Naive thymus-derived CD4-positive, alpha-beta T cell (primary cell): ENCODE data around the gene TMEM151B. TPM values are rescaled to one million over a fixed set of nuclear protein-coding genes. Genes with fewer than 3 reads are reported as not detected.
"Not testable (repeated sequence)": the region's sequence is repeated elsewhere in the genome, so short reads cannot be mapped to it uniquely, and the experiment has no call there.

Experiments
- ATAC-seq: fragments of 150-1000 bp; cut with Tn5 transposase; 2 replicates; pipeline ENCODE4 v1.10.0; 2021; ENCODE audit warnings: mild to moderate bottlenecking, moderate library complexity
- CTCF ChIA-PET: fragments of 350-600 bp; sonication (Branson Sonifier 250); formaldehyde crosslinking; loops from one replicate; lab custom pipeline; 2021; ENCODE audit warnings: antibody characterized with exemption; lab: Charles Lee
- POLR2A ChIA-PET: fragments of 350-600 bp; sonication (Branson Sonifier 250); formaldehyde crosslinking; loops from one replicate; lab custom pipeline; 2021; ENCODE audit warnings: antibody characterized with exemption, inconsistent platforms; lab: Charles Lee
- DNase-seq, 9 donors: peaks; one replicate each; pipeline versions ENCODE4 v3.0.0 to v3.0.0-alpha.2; 2020 to 2022; ENCODE audit warnings: mixed read lengths in 1 of 9
- H3K27ac ChIP-seq: one replicate; pipeline ENCODE4 v1.7.0; 2013; ENCODE audit warnings: mild to moderate bottlenecking, low read depth, low read length, moderate library complexity
- H3K27me3 ChIP-seq, 2 donors: one replicate each; pipeline ENCODE4 v1.7.0; 2013; ENCODE audit warnings: low read length in 2 of 2, mild to moderate bottlenecking in 2 of 2, moderate library complexity in 2 of 2; ENCODE audit not compliant: control insufficient read depth in 2 of 2, insufficient read depth in 2 of 2
- H3K36me3 ChIP-seq, 3 experiments: 1 replicate in 2 of 3; 2 replicates in 1 of 3; pipeline ENCODE4 v1.7.0; 2013; ENCODE audit warnings: low read length in 3 of 3, mild to moderate bottlenecking in 3 of 3, moderate library complexity in 1 of 3; ENCODE audit not compliant: insufficient read depth in 3 of 3, control insufficient read depth in 2 of 3
- H3K4me1 ChIP-seq, 2 donors: one replicate each; pipeline ENCODE4 v1.7.0; 2013; ENCODE audit warnings: low read length in 2 of 2, mild to moderate bottlenecking in 2 of 2, moderate library complexity in 1 of 2; ENCODE audit not compliant: control insufficient read depth in 2 of 2, insufficient read depth in 2 of 2
- H3K4me3 ChIP-seq: 2 replicates; pipeline ENCODE4 v1.7.0; 2013; ENCODE audit warnings: mild to moderate bottlenecking, low read length
- H3K9me3 ChIP-seq, 3 experiments: 1 replicate in 2 of 3; 2 replicates in 1 of 3; pipeline ENCODE4 v1.7.0; 2013; ENCODE audit warnings: low read length in 3 of 3; ENCODE audit not compliant: control insufficient read depth in 2 of 3
- H3K27ac Mint-ChIP-seq, 9 donors: one replicate each; pipeline ENCODE4 v1.8.0; 2020 to 2022; ENCODE audit warnings: mixed read lengths in 9 of 9, mild to moderate bottlenecking in 8 of 9, moderate library complexity in 5 of 9, inconsistent platforms in 2 of 9
- H3K27me3 Mint-ChIP-seq, 5 donors: one replicate each; pipeline ENCODE4 v1.8.0; 2021 to 2022; ENCODE audit warnings: mixed read lengths in 5 of 5, mild to moderate bottlenecking in 1 of 5
- H3K36me3 Mint-ChIP-seq, 5 donors: one replicate each; pipeline ENCODE4 v1.8.0; 2020 to 2022; ENCODE audit warnings: mixed read lengths in 5 of 5, mild to moderate bottlenecking in 3 of 5, inconsistent platforms in 1 of 5
- H3K4me1 Mint-ChIP-seq, 7 donors: one replicate each; pipeline ENCODE4 v1.8.0; 2020 to 2022; ENCODE audit warnings: mixed read lengths in 7 of 7, mild to moderate bottlenecking in 3 of 7, inconsistent platforms in 1 of 7
- H3K4me3 Mint-ChIP-seq, 10 donors: one replicate each; pipeline ENCODE4 v1.8.0; 2020 to 2022; ENCODE audit warnings: mild to moderate bottlenecking in 10 of 10, mixed read lengths in 10 of 10, moderate library complexity in 6 of 10, inconsistent platforms in 2 of 10
- H3K9me3 Mint-ChIP-seq, 11 donors: one replicate each; pipeline ENCODE4 v1.8.0; 2020 to 2022; ENCODE audit warnings: mixed read lengths in 11 of 11, mild to moderate bottlenecking in 4 of 11, inconsistent platforms in 1 of 11, moderate library complexity in 1 of 11
- intact Hi-C, 2 donors: fragments of 100-400 bp; cut with micrococcal nuclease; formaldehyde crosslinking; loops; one replicate each; pipeline ENCODE4 v1.15.1; 2023
- polyA plus RNA-seq, 2 donors: library from polyadenylated mRNA; unstranded; fragments of 300-500 nt; fragmentation: Illumina TruSeq; gene quantifications; one replicate each; pipeline ENCODE4 v1.2.3, GENCODE V29; 2021
- total RNA-seq, 6 experiments: library from RNA in 5 of 6; stranded (reverse) in 5 of 6; gene quantifications; 1 replicate in 5 of 6; 2 replicates in 1 of 6; pipeline ENCODE4 v1.2.3 and lab custom pipeline; 2021 to 2026

TMEM151B gene
- total and polyA plus RNA-seq, 7 experiments from 2014 or later, result 0.22 TPM; not detected in 6

- Mint-ChIP-seq H3K27ac (no peak overlapping the region), H3K4me3 (peak overlapping the region in 8 of 10 donors; percentile 94 to 100 (median 96)), H3K27me3 (peaks cover 0 to 4% (median 0%) of the 10 kb centered on the region in 5 donors), H3K4me1 (peaks cover 18 to 32% (median 25%) of the 10 kb centered on the region in 7 donors), H3K9me3 (no peaks in the 10 kb centered on the region), H3K36me3 (peaks cover 7 to 27% (median 16%) of the 10 kb centered on the region in 5 donors)
- H3K4me1 ChIP-seq, result peaks cover 7 to 9% of the 10 kb centered on the region in 2 donors
- ChIA-PET POLR2A (interaction anchor here (0.6 to 1.6 kb wide), 3 partner anchors 13 to 64 kb away, joined by 3 to 8 read pairs (median 4); partner anchors contain the start of gene HSP90AB1), CTCF (interaction anchor here (1.0 kb wide), 1 partner anchor 43 kb away, joined by 3 read pairs; no protein-coding TSS in a partner anchor)
- no peak for DNase-seq
- ATAC-seq, result no peak
- H3K36me3 ChIP-seq, result peaks cover 0 to 55% (median 16%) of the 10 kb centered on the region in 3 experiments
- H3K4me3 ChIP-seq, result no peak overlapping the region
- no peak overlapping the region for H3K27ac ChIP-seq
- no peaks in the 10 kb centered on the region for H3K27me3 ChIP-seq
- H3K9me3 ChIP-seq, result no peaks in the 10 kb centered on the region
- intact Hi-C loops, result no loop called here
Observed at GRCh38 chr6:44311304-44311703, 41.1 kb downstream of the TMEM151B start.

- no peaks in the 10 kb centered on the region for H3K9me3 ChIP-seq
- ChIA-PET CTCF (interaction anchor here (1.0 kb wide), 1 partner anchor 44 kb away, joined by 3 read pairs; no protein-coding TSS in a partner anchor), POLR2A (interaction anchor here (0.6 to 1.6 kb wide), 4 partner anchors 14 to 65 kb away, joined by 3 to 8 read pairs (median 4); partner anchors contain the start of gene HSP90AB1)
- Mint-ChIP-seq H3K27ac (peak overlapping the region in 5 of 9 donors; percentile 33 to 92 (median 66)), H3K4me3 (peak overlapping the region; percentile 94 to 100 (median 96)), H3K27me3 (peaks cover 0 to 6% (median 0%) of the 10 kb centered on the region in 5 donors), H3K36me3 (peaks cover 7 to 27% (median 16%) of the 10 kb centered on the region in 5 donors), H3K4me1 (peaks cover 18 to 32% (median 25%) of the 10 kb centered on the region in 7 donors), H3K9me3 (no peaks in the 10 kb centered on the region)
- H3K36me3 ChIP-seq, result peaks cover 0 to 50% (median 16%) of the 10 kb centered on the region in 3 experiments
- no peak overlapping the region for H3K27ac ChIP-seq
- ATAC-seq (no peak), DNase-seq (no peak)
- peaks cover 7 to 9% of the 10 kb centered on the region in 2 donors for H3K4me1 ChIP-seq
- no peaks in the 10 kb centered on the region for H3K27me3 ChIP-seq
- intact Hi-C loops, result loop anchor here in 1 of 2 donors (2.0 kb wide), 3 partner anchors 43 to 89 kb away; partner anchors contain the start of genes CDC5L and SLC29A1
- peak overlapping the region; percentile 91 for H3K4me3 ChIP-seq
Observed at GRCh38 chr6:44311767-44312166, 41.5 kb downstream of the TMEM151B start.

- ATAC-seq (peak; percentile 99), DNase-seq (peak; percentile 79 to 95 (median 88))
- peaks cover 0 to 13% (median 3%) of the 10 kb centered on the region in 5 donors for H3K27me3 Mint-ChIP-seq
- H3K9me3 Mint-ChIP-seq, result no peaks in the 10 kb centered on the region
- H3K27ac Mint-ChIP-seq, result peak within 1 kb of the TSS; percentile 88 to 98 (median 94)
- Histone ChIP-seq H3K27me3 (no peaks in the 10 kb centered on the region), H3K36me3 (peaks cover 0 to 38% (median 16%) of the 10 kb centered on the region in 3 experiments), H3K4me1 (peaks cover 7 to 9% of the 10 kb centered on the region in 2 donors), H3K9me3 (no peaks in the 10 kb centered on the region), H3K27ac (peak within 1 kb of the TSS; percentile 89), H3K4me3 (peak within 1 kb of the TSS; percentile 91)
- ChIA-PET POLR2A (interaction anchor here (0.7 to 1.5 kb wide), 6 partner anchors 9 to 623 kb away, joined by 3 to 5 read pairs (median 4); partner anchors contain the start of genes HSP90AB1 and SLC35B2), CTCF (interaction anchor here (0.6 to 1.9 kb wide), 7 partner anchors 10 to 189 kb away, joined by 3 to 6 read pairs (median 4); partner anchors contain the start of genes HSP90AB1 and SLC35B2)
- peak within 1 kb of the TSS; percentile 94 to 100 (median 96) for H3K4me3 Mint-ChIP-seq
- H3K36me3 Mint-ChIP-seq, result peaks cover 7 to 19% (median 12%) of the 10 kb centered on the region in 5 donors
- peaks cover 16 to 32% (median 25%) of the 10 kb centered on the region in 7 donors for H3K4me1 Mint-ChIP-seq
- intact Hi-C loops, result loop anchor here (1.0 to 2.0 kb wide), 7 partner anchors 44 to 186 kb away; partner anchors contain the start of genes CDC5L (in 2 of the 2), HSP90AB1 (in 1 of the 2), MRPL14 (in 1 of the 2) and NFKBIE (in 1 of the 2)
Observed at GRCh38 chr6:44312901-44313788, 42.9 kb downstream of the TMEM151B start, which contains the start of gene AARS2. Gene AARS2, minus strand, starts transcription at chr6:44313347. Its CDS starts 24 bp downstream, at chr6:44313323.

GRCh38 chr6:44314657-44315056, 44.4 kb downstream of the TMEM151B start:
- H3K4me3 ChIP-seq, ATAC-seq, H3K9me3 Mint-ChIP-seq, H3K27ac ChIP-seq, H3K27me3 ChIP-seq, DNase-seq, H3K27ac Mint-ChIP-seq, POLR2A ChIA-PET, H3K4me1 ChIP-seq, H3K9me3 ChIP-seq, intact Hi-C loops: not testable (repeated sequence)
- Mint-ChIP-seq H3K4me3 (peak overlapping the region in 2 of 10 donors; percentile 39 to 46), H3K36me3 (peaks cover 6 to 11% (median 10%) of the 10 kb centered on the region in 5 donors), H3K4me1 (peaks cover 14 to 32% (median 25%) of the 10 kb centered on the region in 7 donors), H3K27me3 (peaks cover 10 to 27% (median 18%) of the 10 kb centered on the region in 5 donors)
- peaks cover 0 to 25% (median 12%) of the 10 kb centered on the region in 3 experiments for H3K36me3 ChIP-seq
- CTCF ChIA-PET, result interaction anchor here (0.7 to 1.3 kb wide), 6 partner anchors 9 to 1470 kb away, joined by 3 to 6 read pairs (median 3); no protein-coding TSS in a partner anchor

GRCh38 chr6:44315516-44315915, 45.3 kb downstream of the TMEM151B start:
- no peak overlapping the region for H3K4me3 ChIP-seq
- intact Hi-C loops, result no loop called here
- H3K27me3 Mint-ChIP-seq, result peaks cover 17 to 35% (median 23%) of the 10 kb centered on the region in 5 donors
- H3K4me1 ChIP-seq, result peaks cover 7 to 9% of the 10 kb centered on the region in 2 donors
- no peaks in the 10 kb centered on the region for H3K27me3 ChIP-seq
- CTCF ChIA-PET, result no interaction called here
- peaks cover 0 to 4% (median 3%) of the 10 kb centered on the region in 5 donors for H3K36me3 Mint-ChIP-seq
- peaks cover 0 to 17% (median 5%) of the 10 kb centered on the region in 3 experiments for H3K36me3 ChIP-seq
- peaks cover 9 to 27% (median 19%) of the 10 kb centered on the region in 7 donors for H3K4me1 Mint-ChIP-seq
- no peak for ATAC-seq
- POLR2A ChIA-PET, result no interaction called here
- H3K9me3 ChIP-seq, result no peaks in the 10 kb centered on the region
- DNase-seq, result no peak
- H3K27ac ChIP-seq, result no peak overlapping the region
- H3K9me3 Mint-ChIP-seq, result peaks cover 0 to 12% (median 0%) of the 10 kb centered on the region in 11 donors
- H3K4me3 Mint-ChIP-seq, result no peak overlapping the region
- H3K27ac Mint-ChIP-seq, result no peak overlapping the region

- Histone ChIP-seq H3K4me1 (peaks cover 7 to 9% of the 10 kb centered on the region in 2 donors), H3K4me3 (no peak overlapping the region), H3K27me3 (no peaks in the 10 kb centered on the region), H3K36me3 (peaks cover 0 to 12% (median under 1%) of the 10 kb centered on the region in 3 experiments), H3K9me3 (no peaks in the 10 kb centered on the region), H3K27ac (no peak overlapping the region)
- intact Hi-C loops, result no loop called here
- Mint-ChIP-seq H3K27ac (no peak overlapping the region), H3K27me3 (peaks cover 21 to 39% (median 27%) of the 10 kb centered on the region in 5 donors), H3K4me1 (peaks cover 9 to 25% (median 19%) of the 10 kb centered on the region in 7 donors), H3K4me3 (no peak overlapping the region), H3K9me3 (peaks cover 0 to 13% (median 2%) of the 10 kb centered on the region in 11 donors), H3K36me3 (peaks cover 0 to 4% (median 3%) of the 10 kb centered on the region in 5 donors)
- ChIA-PET CTCF (no interaction called here), POLR2A (no interaction called here)
- DNase-seq (no peak), ATAC-seq (no peak)
Observed at GRCh38 chr6:44315951-44316350, 45.7 kb downstream of the TMEM151B start.
